Measurements from ENCODE around the gene PAN3.

Gene PAN3

DNA sequence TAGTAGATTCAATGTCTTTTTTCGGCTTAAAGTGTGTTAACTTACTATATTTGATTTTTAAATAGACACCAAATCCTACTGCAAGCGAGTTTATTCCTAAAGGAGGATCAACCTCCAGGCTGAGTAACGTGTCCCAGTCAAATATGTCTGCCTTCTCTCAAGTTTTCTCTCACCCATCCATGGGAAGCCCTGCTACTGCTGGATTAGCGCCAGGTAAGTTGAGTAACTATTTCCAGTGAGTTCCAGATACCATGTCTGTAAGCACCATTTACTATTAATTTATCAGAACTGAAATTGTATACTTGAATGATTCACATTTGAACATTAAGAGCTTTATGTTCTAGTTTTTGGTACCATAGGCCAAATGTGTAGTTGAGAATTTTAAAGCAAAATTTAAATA is 81.8 kb downstream of the PAN3 start:
- no peak for TF ChIP-seq GATA3 (IDR thresholded peaks at IDR 0.05; ENCODE audit: low read depth, low read length)
- no peak for TF ChIP-seq GATA2 (IDR thresholded peaks at IDR 0.05; ENCODE audit: low read depth, low read length)

GRCh38 chr13:28229522-28230411 is 91.4 kb downstream of the PAN3 start:
- no peak for TF ChIP-seq GATA3 (IDR thresholded peaks at IDR 0.05; ENCODE audit: low read depth, low read length)
- TF ChIP-seq GATA2 (IDR thresholded peaks at IDR 0.05; ENCODE audit: low read depth, low read length): no peak

GRCh38 chr13:28231642-28232041 is 93.3 kb downstream of the PAN3 start:
- TF ChIP-seq GATA2 (IDR thresholded peaks at IDR 0.05; ENCODE audit: low read depth, low read length): no peak
- no peak for TF ChIP-seq GATA3 (IDR thresholded peaks at IDR 0.05; ENCODE audit: low read depth, low read length)

GRCh38 chr13:28237944-28238343 is 99.6 kb downstream of the PAN3 start:
- no peak for TF ChIP-seq GATA3 (IDR thresholded peaks at IDR 0.05; ENCODE audit: low read depth, low read length)
- no peak for TF ChIP-seq GATA2 (IDR thresholded peaks at IDR 0.05; ENCODE audit: low read depth, low read length)

DNA sequence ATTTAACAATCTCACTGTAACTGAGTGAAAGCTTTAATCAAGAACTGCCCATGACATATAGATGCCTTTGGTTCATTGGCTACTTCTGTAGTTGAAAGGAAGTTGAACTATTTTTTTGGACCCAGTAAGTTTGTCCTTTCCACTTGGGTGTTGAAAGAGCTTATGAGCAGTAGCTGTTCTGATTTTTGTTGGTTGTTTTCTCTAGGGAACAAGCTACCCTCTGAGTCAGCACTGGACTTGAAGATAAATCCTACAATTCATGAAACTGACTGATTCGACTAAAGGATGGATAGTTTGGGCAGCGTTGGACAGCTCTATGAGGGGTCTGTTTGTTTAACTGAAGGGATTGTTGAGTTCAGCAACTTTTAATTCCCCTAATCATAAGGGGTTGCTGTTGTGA is 101.0 kb downstream of the PAN3 start:
- TF ChIP-seq GATA3 (IDR thresholded peaks at IDR 0.05; ENCODE audit: low read depth, low read length): no peak
- TF ChIP-seq GATA2 (IDR thresholded peaks at IDR 0.05; ENCODE audit: low read depth, low read length): no peak

DNA sequence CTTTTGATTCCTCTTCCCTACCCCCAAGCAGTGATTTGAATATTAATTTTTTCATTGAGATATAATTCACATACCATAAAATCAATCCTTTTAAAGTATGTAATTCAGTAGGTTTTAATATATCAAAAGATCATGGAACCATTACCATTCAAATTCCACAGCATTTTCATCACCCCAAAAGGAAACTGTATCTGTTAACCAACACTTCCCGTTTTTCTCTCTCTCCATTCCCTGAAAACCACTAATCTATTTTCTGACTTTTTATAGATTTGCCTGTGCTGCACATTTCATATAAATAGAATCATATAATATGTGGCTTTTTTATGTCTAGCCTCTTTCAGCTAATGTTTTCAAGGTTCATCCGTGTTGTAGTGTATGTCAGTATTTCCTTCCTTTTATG is 107.1 kb downstream of the PAN3 start:
- TF ChIP-seq GATA2 (IDR thresholded peaks at IDR 0.05; ENCODE audit: low read depth, low read length) (no peak), GATA3 (IDR thresholded peaks at IDR 0.05; ENCODE audit: low read depth, low read length) (no peak)

DNA sequence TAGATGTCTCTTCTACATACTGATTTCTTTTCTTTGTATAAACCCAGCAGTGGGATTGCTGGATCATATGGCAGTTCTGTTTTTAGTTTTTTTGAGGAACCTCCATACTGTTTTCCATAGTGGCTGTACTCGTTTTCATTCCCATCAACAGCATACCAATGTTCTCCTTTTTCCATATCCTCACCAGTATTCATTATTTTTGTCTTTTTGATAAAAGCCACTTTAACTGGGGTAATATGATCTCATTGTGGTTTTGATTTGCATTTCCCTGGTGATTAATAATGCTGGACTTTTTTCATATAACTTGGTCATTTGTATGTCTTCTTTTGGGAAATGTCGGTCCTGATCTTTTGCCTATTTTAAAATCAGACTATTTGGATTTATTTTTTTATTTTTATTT is 108.5 kb downstream of the PAN3 start:
- no peak for TF ChIP-seq GATA3 (IDR thresholded peaks at IDR 0.05; ENCODE audit: low read depth, low read length)
- TF ChIP-seq GATA2 (IDR thresholded peaks at IDR 0.05; ENCODE audit: low read depth, low read length): no peak

- TF ChIP-seq GATA2 (IDR thresholded peaks at IDR 0.05; ENCODE audit: low read depth, low read length) (no peak), GATA3 (IDR thresholded peaks at IDR 0.05; ENCODE audit: low read depth, low read length) (no peak)
Measured at GRCh38 chr13:28248080-28248479, 109.7 kb downstream of the PAN3 start.

DNA sequence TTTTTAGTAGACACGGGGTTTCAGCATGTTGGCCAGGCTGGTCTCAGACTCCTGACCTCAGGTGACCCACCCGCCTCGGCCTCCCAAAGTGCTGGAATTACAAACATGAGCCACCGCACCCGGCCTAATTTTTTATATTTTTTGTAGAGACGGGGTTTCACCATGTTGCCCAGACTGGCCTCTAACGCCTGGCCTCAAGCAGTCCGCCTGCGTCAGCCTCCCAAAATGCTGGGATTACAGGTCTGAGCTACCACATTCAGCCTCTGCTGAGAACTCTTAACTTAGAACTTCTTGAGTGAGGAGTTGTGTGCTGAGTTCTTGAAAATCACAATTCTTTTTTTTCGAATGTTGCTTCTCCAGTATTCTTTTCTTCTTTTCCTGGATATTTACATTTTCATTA is 112.2 kb downstream of the PAN3 start:
- no peak for TF ChIP-seq GATA3 (IDR thresholded peaks at IDR 0.05; ENCODE audit: low read depth, low read length)
- no peak for TF ChIP-seq GATA2 (IDR thresholded peaks at IDR 0.05; ENCODE audit: low read depth, low read length)

DNA sequence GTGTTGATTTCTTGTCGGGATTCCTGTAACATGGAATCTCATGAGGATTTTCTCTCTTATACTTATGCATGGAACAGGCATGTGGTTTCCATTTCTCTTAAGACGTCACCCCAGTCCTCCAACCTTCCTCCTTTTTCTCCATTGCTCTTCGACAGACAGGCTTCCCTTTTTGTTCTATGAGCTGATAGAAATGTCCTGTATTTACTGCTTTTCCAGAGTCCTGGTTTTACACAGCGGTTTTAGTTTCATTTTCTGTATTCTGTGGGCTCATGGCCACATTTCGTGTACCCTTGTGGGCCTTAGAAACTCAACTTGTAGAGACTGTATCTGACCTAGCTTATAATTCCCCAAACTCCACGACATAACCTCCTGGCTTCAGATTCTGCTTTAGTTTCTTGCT is 113.1 kb downstream of the PAN3 start:
- TF ChIP-seq GATA3 (IDR thresholded peaks at IDR 0.05; ENCODE audit: low read depth, low read length): no peak
- no peak for TF ChIP-seq GATA2 (IDR thresholded peaks at IDR 0.05; ENCODE audit: low read depth, low read length)

- TF ChIP-seq GATA3 (IDR thresholded peaks at IDR 0.05; ENCODE audit: low read depth, low read length) (no peak), GATA2 (IDR thresholded peaks at IDR 0.05; ENCODE audit: low read depth, low read length) (no peak)
Measured at GRCh38 chr13:28252547-28252946, 114.2 kb downstream of the PAN3 start.

GRCh38 chr13:28257305-28257704 is 119.0 kb downstream of the PAN3 start:
- TF ChIP-seq GATA3 (IDR thresholded peaks at IDR 0.05; ENCODE audit: low read depth, low read length) (no peak), GATA2 (IDR thresholded peaks at IDR 0.05; ENCODE audit: low read depth, low read length) (no peak)

GRCh38 chr13:28258417-28258816 is 120.1 kb downstream of the PAN3 start:
- no peak for TF ChIP-seq GATA2 (IDR thresholded peaks at IDR 0.05; ENCODE audit: low read depth, low read length)
- TF ChIP-seq GATA3 (IDR thresholded peaks at IDR 0.05; ENCODE audit: low read depth, low read length): no peak

- TF ChIP-seq GATA3 (IDR thresholded peaks at IDR 0.05; ENCODE audit: low read depth, low read length) (no peak), GATA2 (IDR thresholded peaks at IDR 0.05; ENCODE audit: low read depth, low read length) (no peak)
Measured at GRCh38 chr13:28267497-28267896, 129.2 kb downstream of the PAN3 start.

DNA sequence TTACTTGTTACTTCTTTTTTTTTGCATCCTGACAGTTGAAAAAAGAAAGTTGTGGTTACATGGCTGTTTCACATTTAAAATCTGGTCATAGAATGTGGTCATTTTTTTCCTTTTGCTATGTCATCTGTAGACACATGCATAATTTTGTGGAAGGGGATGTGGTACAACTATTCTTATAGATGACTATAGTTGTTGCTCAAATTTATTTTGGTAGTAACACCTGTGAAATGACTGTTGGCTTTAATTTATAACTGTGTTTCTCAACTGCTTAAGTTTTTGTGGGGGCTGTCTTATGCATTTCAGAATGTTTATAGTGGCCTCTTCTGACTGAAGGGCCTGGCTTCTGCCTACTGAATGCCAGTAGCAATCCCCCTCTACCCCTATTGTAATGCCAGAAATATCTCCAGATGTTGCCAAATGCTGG is 130.5 kb downstream of the PAN3 start:
- TF ChIP-seq GATA3 (IDR thresholded peaks at IDR 0.05; ENCODE audit: low read depth, low read length) (no peak), GATA2 (IDR thresholded peaks at IDR 0.05; ENCODE audit: low read depth, low read length) (no peak)

Data from SH-SY5Y (cell line).